GM12878 (cell line): ENCODE results near the gene PPARA.

Experiments used
- JUND ChIP-seq: IDR thresholded peaks from 2 replicates; pipeline ENCODE4 v1.6.1; 2012; ENCODE audit warnings: low read depth, mild to moderate bottlenecking, low read length, improper control_type of control experiment, moderate library complexity
- MXI1 ChIP-seq: fragments of 150-350 bp; IDR thresholded peaks from 2 replicates; pipeline ENCODE4 v1.6.1; 2011; ENCODE audit warnings: low read depth, mild to moderate bottlenecking, inconsistent platforms, low read length, improper control_type of control experiment

DNA sequence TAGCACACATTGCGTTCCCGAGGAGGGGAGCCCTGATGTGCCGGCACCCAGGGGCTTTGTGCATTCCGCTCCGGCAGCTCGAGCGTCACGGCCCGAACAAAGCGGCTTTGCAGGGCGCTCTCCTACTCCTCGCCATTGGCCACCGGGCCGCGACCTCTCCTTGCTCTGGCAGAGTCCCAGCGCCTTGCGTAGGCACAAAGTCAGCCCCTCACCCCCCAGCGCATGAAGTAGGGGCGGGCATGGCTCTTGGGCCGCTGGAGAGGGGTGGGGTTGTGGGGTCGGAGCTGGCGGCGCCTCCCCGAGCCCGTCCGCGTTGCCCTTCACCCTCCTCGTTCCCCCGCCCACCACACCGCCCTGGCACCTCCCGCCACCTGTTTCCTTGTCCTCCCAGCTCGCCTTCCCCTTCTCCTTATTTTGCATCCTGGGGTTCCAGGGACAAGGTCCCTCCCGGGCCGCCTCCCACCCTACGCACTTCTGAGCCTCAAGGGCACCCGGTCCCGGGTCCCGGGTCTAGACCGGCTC is 753 bp upstream of the PPARA start:
- TF ChIP-seq MXI1 (no peak), JUND (no peak)
